Panc1 (cell line): ENCODE results near the gene SYT1. TPM values are rescaled to one million over a fixed set of nuclear protein-coding genes. Genes with fewer than 3 reads are reported as not detected.
"Not testable (repeated sequence)": the region's sequence is repeated elsewhere in the genome, so short reads cannot be mapped to it uniquely, and the experiment has no call there.

Source experiments
- ATAC-seq: fragments of 200-7000 bp; cut with Tn5 transposase; 2 replicates; pipeline ENCODE4 v1.9.1; 2020; ENCODE audit warnings: mild to moderate bottlenecking, moderate library complexity
- BruUV-seq: library from RNA; stranded (reverse); fragments of 400-500 nt; replicated peaks from 2 replicates; lab custom pipeline; 2021; lab: Mats Ljungman, UMichigan
- CTCF ChIA-PET: fragments of 300-600 bp; sonication (Branson Sonifier 250); formaldehyde crosslinking; loops from one replicate; lab custom pipeline; 2022; ENCODE audit warnings: antibody characterized with exemption; lab: Charles Lee
- POLR2A ChIA-PET: fragments of 300-600 bp; sonication (Branson Sonifier 250); formaldehyde crosslinking; loops from one replicate; lab custom pipeline; 2022; ENCODE audit warnings: antibody characterized with exemption; lab: Charles Lee
- DNase-seq: peaks from one replicate; pipeline ENCODE4 v3.0.0-alpha.2; 2010; ENCODE audit warnings: low read depth, low spot score
- H3K27ac ChIP-seq: 2 replicates; pipeline ENCODE4 v1.5.1; 2011; ENCODE audit warnings: mild to moderate bottlenecking, low read length, inconsistent platforms
- H3K27me3 ChIP-seq: fragments of 200-500 bp; sonication (Bioruptor generic); 2 replicates; pipeline ENCODE4 v1.6.0; 2014; ENCODE audit warnings: low read length, inconsistent platforms; ENCODE audit not compliant: control insufficient read depth, insufficient read depth
- H3K36me3 ChIP-seq: fragments of 200-500 bp; sonication (Bioruptor generic); 2 replicates; pipeline ENCODE4 v1.5.1; 2014; ENCODE audit warnings: inconsistent platforms, mild to moderate bottlenecking, low read length, moderate library complexity; ENCODE audit not compliant: control insufficient read depth, insufficient read depth
- H3K4me1 ChIP-seq: 2 replicates; pipeline ENCODE4 v1.5.1; 2011; ENCODE audit warnings: inconsistent platforms, mild to moderate bottlenecking, low read length, moderate library complexity; ENCODE audit not compliant: control insufficient read depth, insufficient read depth
- H3K4me3 ChIP-seq, 2 experiments: 2 replicates each; pipeline ENCODE4 v1.5.1; 2011 to 2012; ENCODE audit warnings: low read depth in 2 of 2, low read length in 2 of 2, mild to moderate bottlenecking in 2 of 2, inconsistent platforms in 1 of 2, moderate library complexity in 1 of 2
- H3K9me3 ChIP-seq: fragments of 200-500 bp; sonication (Bioruptor generic); 2 replicates; pipeline ENCODE4 v1.5.1; 2014; ENCODE audit warnings: low read depth, mild to moderate bottlenecking, inconsistent platforms, low read length, moderate library complexity; ENCODE audit not compliant: control insufficient read depth, insufficient read depth
- POLR2AphosphoS5 ChIP-seq: IDR thresholded peaks from 2 replicates; pipeline ENCODE4 v1.6.1; 2012; ENCODE audit warnings: mild to moderate bottlenecking, low read depth, low read length, moderate library complexity
- SIN3A ChIP-seq: IDR thresholded peaks from 2 replicates; pipeline ENCODE4 v1.6.1; 2012; ENCODE audit warnings: low read depth, mild to moderate bottlenecking, low read length, moderate library complexity, borderline replicate concordance; ENCODE audit not compliant: insufficient read depth
- TCF7L2 ChIP-seq: IDR thresholded peaks from 2 replicates; pipeline ENCODE4 v1.6.1; 2011; ENCODE audit warnings: mild to moderate bottlenecking, low read depth, low read length, inconsistent platforms
- in situ Hi-C: cut with HindIII; loops from 2 replicates; pipeline ENCODE4 v1.10.0; 2016; ENCODE audit warnings: low sequenced_read_pairs, low pct_unique_long_range_greater_than_20kb
- intact Hi-C: fragments of 100-400 bp; cut with micrococcal nuclease; formaldehyde crosslinking; loops from one replicate; pipeline ENCODE4 v1.10.0; 2022; ENCODE audit not compliant: unreplicated experiment
- total RNA-seq: library from RNA; stranded (reverse); gene quantifications from one replicate; pipeline ENCODE4 v1.2.1, GENCODE V29; 2021; ENCODE audit not compliant: unreplicated experiment
- TF ChIP-seq, protein P1 (sequence below), 2 experiments: IDR thresholded peaks; 2 replicates each; pipeline ENCODE4 v1.6.1; 2011 to 2012; ENCODE audit warnings: low read depth in 2 of 2, control low read depth in 1 of 2, low read length in 1 of 2, mild to moderate bottlenecking in 1 of 2, moderate library complexity in 1 of 2; ENCODE audit not compliant: insufficient read depth in 1 of 2
- TF ChIP-seq, protein P2 (sequence below): fragments of 450-650 bp; IDR thresholded peaks from 2 replicates; pipeline ENCODE4 v1.5.1; 2017; ENCODE audit warnings: mild to moderate bottlenecking

Gene SYT1
- total RNA-seq, 1 experiment from 2014 or later = 3.0 TPM

DNA sequence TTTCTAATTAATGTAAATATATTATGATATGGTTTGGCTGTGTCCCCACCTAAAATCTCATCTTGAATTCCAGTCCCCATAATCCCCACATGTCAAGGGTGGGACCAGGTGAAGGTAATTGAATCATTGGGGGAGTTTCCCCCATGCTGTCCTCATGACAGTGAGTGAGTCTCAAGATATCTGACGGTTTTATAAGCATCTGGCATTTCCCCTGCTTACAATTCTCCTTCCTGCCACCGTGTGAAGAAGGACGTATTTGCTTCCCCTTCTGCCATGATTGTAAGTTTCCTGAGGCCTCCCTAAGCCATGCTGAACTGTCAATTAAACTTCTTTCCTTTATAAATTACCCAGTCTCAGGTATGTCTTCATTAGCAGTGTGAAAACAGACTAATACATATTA, 562.2 kb downstream of the SYT1 start:
- H3K36me3 ChIP-seq, H3K27me3 ChIP-seq, H3K9me3 ChIP-seq, ATAC-seq, BruUV-seq, intact Hi-C loops, POLR2A ChIA-PET, DNase-seq, CTCF ChIA-PET, H3K27ac ChIP-seq, H3K4me3 ChIP-seq, in situ Hi-C loops: not testable (repeated sequence)
- H3K4me1 ChIP-seq = peaks cover 28% of the 10 kb centered on the region

DNA sequence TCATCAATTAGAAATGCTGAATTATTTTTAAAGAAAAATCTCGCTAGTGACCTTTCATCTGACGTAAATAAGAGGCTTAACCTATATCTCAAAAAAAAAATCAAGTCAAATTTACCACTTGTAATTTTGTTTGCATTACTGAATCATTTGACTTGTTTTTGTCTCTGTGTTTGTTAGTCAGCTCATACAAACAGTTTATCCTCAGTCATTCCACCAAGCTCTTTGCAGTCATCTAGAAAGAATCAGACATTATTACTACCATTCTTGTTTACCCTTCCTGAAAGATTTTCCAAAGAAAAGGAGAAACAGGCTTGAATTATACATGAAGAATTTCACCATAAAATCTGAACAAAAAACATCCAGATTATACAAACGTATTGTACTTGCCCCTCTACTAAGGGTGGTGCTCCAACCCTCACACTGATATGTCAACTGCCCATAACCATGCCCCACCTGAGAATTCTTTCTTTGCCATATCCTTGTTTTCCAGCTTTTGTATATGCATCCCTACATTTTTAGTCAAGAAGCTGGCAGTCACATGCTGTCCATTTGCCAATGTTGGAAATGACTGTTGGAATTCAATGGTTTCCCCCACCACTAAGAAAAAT, 569.0 kb downstream of the SYT1 start:
- Histone ChIP-seq H3K36me3 (no peaks in the 10 kb centered on the region), H3K9me3 (no peaks in the 10 kb centered on the region), H3K4me3 (no peak overlapping the region), H3K4me1 (no peaks in the 10 kb centered on the region), H3K27ac (no peak overlapping the region; the same call in 1 of the 2 replicates), H3K27me3 (no peaks in the 10 kb centered on the region)
- ChIA-PET CTCF (no interaction called here), POLR2A (no interaction called here)
- no peak for DNase-seq
- TF ChIP-seq SIN3A (no peak), TCF7L2 (no peak), POLR2AphosphoS5 (no peak)
- TF ChIP-seq, protein P1, sequence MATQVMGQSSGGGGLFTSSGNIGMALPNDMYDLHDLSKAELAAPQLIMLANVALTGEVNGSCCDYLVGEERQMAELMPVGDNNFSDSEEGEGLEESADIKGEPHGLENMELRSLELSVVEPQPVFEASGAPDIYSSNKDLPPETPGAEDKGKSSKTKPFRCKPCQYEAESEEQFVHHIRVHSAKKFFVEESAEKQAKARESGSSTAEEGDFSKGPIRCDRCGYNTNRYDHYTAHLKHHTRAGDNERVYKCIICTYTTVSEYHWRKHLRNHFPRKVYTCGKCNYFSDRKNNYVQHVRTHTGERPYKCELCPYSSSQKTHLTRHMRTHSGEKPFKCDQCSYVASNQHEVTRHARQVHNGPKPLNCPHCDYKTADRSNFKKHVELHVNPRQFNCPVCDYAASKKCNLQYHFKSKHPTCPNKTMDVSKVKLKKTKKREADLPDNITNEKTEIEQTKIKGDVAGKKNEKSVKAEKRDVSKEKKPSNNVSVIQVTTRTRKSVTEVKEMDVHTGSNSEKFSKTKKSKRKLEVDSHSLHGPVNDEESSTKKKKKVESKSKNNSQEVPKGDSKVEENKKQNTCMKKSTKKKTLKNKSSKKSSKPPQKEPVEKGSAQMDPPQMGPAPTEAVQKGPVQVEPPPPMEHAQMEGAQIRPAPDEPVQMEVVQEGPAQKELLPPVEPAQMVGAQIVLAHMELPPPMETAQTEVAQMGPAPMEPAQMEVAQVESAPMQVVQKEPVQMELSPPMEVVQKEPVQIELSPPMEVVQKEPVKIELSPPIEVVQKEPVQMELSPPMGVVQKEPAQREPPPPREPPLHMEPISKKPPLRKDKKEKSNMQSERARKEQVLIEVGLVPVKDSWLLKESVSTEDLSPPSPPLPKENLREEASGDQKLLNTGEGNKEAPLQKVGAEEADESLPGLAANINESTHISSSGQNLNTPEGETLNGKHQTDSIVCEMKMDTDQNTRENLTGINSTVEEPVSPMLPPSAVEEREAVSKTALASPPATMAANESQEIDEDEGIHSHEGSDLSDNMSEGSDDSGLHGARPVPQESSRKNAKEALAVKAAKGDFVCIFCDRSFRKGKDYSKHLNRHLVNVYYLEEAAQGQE (IDR thresholded peaks at IDR 0.05; ENCODE audit: insufficient read depth in 1 of 2, low read depth in 2 of 2, low read length in 1 of 2) = no peak
- TF ChIP-seq, protein P2, sequence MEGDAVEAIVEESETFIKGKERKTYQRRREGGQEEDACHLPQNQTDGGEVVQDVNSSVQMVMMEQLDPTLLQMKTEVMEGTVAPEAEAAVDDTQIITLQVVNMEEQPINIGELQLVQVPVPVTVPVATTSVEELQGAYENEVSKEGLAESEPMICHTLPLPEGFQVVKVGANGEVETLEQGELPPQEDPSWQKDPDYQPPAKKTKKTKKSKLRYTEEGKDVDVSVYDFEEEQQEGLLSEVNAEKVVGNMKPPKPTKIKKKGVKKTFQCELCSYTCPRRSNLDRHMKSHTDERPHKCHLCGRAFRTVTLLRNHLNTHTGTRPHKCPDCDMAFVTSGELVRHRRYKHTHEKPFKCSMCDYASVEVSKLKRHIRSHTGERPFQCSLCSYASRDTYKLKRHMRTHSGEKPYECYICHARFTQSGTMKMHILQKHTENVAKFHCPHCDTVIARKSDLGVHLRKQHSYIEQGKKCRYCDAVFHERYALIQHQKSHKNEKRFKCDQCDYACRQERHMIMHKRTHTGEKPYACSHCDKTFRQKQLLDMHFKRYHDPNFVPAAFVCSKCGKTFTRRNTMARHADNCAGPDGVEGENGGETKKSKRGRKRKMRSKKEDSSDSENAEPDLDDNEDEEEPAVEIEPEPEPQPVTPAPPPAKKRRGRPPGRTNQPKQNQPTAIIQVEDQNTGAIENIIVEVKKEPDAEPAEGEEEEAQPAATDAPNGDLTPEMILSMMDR = no peak
- in situ Hi-C loops = no loop called here
- BruUV-seq = no TSS peak
- intact Hi-C loops = no loop called here
- ATAC-seq = no peak; the same call in 1 of the 2 replicates

DNA sequence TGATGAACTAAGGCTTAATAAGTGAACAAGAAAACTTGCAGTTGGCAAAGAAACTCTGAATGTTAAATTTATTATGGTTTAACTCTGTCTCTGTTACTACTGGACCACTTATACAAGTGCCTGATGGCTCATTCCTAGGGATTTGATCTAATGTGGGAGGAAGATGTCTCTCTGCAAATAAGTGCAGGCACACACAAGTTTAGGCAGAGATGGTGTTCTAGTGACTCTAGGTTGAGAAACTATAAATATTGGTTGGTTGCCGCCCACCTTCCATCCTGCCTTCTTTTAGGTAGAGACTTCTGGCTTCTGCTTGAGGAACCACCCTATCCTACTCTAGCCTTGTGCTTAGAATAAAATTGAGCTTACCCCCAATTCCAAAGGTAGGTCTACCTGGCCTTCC, 570.0 kb downstream of the SYT1 start:
- DNase-seq = no peak
- in situ Hi-C loops (no loop called here), intact Hi-C loops (no loop called here)
- no peaks in the 10 kb centered on the region for H3K9me3 ChIP-seq
- CTCF ChIA-PET = no interaction called here
- no peaks in the 10 kb centered on the region for H3K27me3 ChIP-seq
- no peaks in the 10 kb centered on the region for H3K4me1 ChIP-seq
- POLR2A ChIA-PET = no interaction called here
- no peak for TF ChIP-seq POLR2AphosphoS5
- TF ChIP-seq, protein P1 (IDR thresholded peaks at IDR 0.05; ENCODE audit: insufficient read depth in 1 of 2, low read depth in 2 of 2, low read length in 1 of 2) = no peak
- no peak for TF ChIP-seq TCF7L2
- no TSS peak for BruUV-seq
- H3K4me3 ChIP-seq = no peak overlapping the region
- no peak overlapping the region for H3K27ac ChIP-seq
- no peaks in the 10 kb centered on the region for H3K36me3 ChIP-seq
- ATAC-seq = no peak
